K562 (cell line): Measurements from ENCODE around the gene HEATR1. TPM values are rescaled to one million over a fixed set of nuclear protein-coding genes. Genes with fewer than 3 reads are reported as not detected.
A peak's percentile ranks its signal among the peaks of the same experiment; 100 is the strongest.

ENCODE experiments used
- ATAC-seq: fragments of 200-7000 bp; cut with Tn5 transposase; 3 replicates; pipeline ENCODE4 v1.9.1; 2020; ENCODE audit warnings: moderate library complexity
- BruUV-seq: library from RNA; stranded (reverse); fragments of 400-500 nt; replicated peaks from 2 replicates; lab custom pipeline; 2021; lab: Mats Ljungman, UMichigan
- CTCF ChIA-PET: fragments of 300-600 bp; formaldehyde crosslinking; extraction: SDS; loops from one replicate; lab custom pipeline; 2021; ENCODE audit warnings: low intra/inter-chr PET ratio; lab: Yijun Ruan, JAX
- POLR2A ChIA-PET: fragments of 300-600, 350-650 bp; sonication (Branson Sonifier 250); formaldehyde crosslinking; extraction: SDS; loops from one replicate; lab custom pipeline; 2021; ENCODE audit warnings: antibody characterized with exemption, inconsistent platforms; lab: Yijun Ruan, JAX
- DNase-seq, 4 experiments: peaks; one replicate each; pipeline versions ENCODE4 v3.0.0 to v3.0.0-alpha.2; 2011 to 2018; ENCODE audit warnings: low spot score in 3 of 4, mixed read lengths in 3 of 4; ENCODE audit errors: extremely low read depth in 1 of 4
- FAIRE-seq: peaks from 2 replicates; lab custom pipeline; 2011; peaks lifted over from hg19 to GRCh38; lab: Jason Lieb, UNC
- H2AFZ ChIP-seq: 2 replicates; pipeline ENCODE4 v1.6.0; 2011; ENCODE audit warnings: low read depth, low read length, control low read depth, inconsistent platforms
- H3K27ac ChIP-seq: fragments of 200-600 bp; 3 replicates; pipeline ENCODE4 v1.8.0; 2011; ENCODE audit warnings: low read depth, mild to moderate bottlenecking, control low read depth, inconsistent platforms, low read length, moderate library complexity, mixed read lengths; ENCODE audit errors: extremely low read depth
- H3K27me3 ChIP-seq, 2 experiments: fragments of 300-600 bp in 1 of 2; 2 replicates in 1 of 2; 3 replicates in 1 of 2; pipeline versions ENCODE4 v1.6.0 to v1.8.0; 2011; ENCODE audit warnings: inconsistent platforms in 2 of 2, low read length in 2 of 2, mild to moderate bottlenecking in 1 of 2, mixed read lengths in 1 of 2, moderate library complexity in 1 of 2; ENCODE audit not compliant: control insufficient read depth in 2 of 2, insufficient read depth in 2 of 2
- H3K36me3 ChIP-seq: fragments of 300-600 bp; 3 replicates; pipeline ENCODE4 v1.8.0; 2011; ENCODE audit warnings: mild to moderate bottlenecking, low read length, inconsistent platforms; ENCODE audit not compliant: control insufficient read depth, insufficient read depth
- H3K4me1 ChIP-seq, 2 experiments: fragments of 200-600 bp in 1 of 2; replicated peaks in 1 of 2; 2 replicates in 1 of 2; 3 replicates in 1 of 2; pipeline versions ENCODE4 v1.5.1 to v1.8.0; 2011; ENCODE audit warnings: inconsistent platforms in 2 of 2, low read length in 2 of 2, mild to moderate bottlenecking in 1 of 2, mixed read lengths in 1 of 2, moderate library complexity in 1 of 2; ENCODE audit not compliant: control insufficient read depth in 2 of 2, insufficient read depth in 2 of 2
- H3K4me2 ChIP-seq: 2 replicates; pipeline ENCODE4 v1.6.1; 2011; ENCODE audit warnings: low read length, control low read depth, inconsistent platforms, mixed read lengths; ENCODE audit not compliant: insufficient read depth
- H3K4me3 ChIP-seq: fragments of 200-600 bp; sonication (generic), shearing (Covaris generic); 2 replicates; pipeline ENCODE4 v1.5.1; 2016; ENCODE audit warnings: control low read depth, inconsistent platforms
- H3K79me2 ChIP-seq: fragments of 200-600 bp; 3 replicates; pipeline ENCODE4 v1.8.0; 2011; ENCODE audit warnings: low read length, inconsistent platforms; ENCODE audit not compliant: control insufficient read depth, insufficient read depth
- H3K9ac ChIP-seq, 2 experiments: 2 replicates each; pipeline versions ENCODE4 v1.6.0 to v1.6.1; 2011; ENCODE audit warnings: low read depth in 2 of 2, low read length in 2 of 2, control low read depth in 1 of 2, inconsistent platforms in 1 of 2, mild to moderate bottlenecking in 1 of 2, mixed read lengths in 1 of 2; ENCODE audit not compliant: insufficient read depth in 1 of 2
- H3K9me1 ChIP-seq: one replicate; pipeline ENCODE4 v1.6.0; 2011; ENCODE audit warnings: inconsistent platforms, mild to moderate bottlenecking, low read length, moderate library complexity; ENCODE audit not compliant: control insufficient read depth, insufficient read depth
- H3K9me3 ChIP-seq: replicated peaks from 2 replicates; pipeline ENCODE4 v1.5.1; 2011; ENCODE audit warnings: low read depth, low read length, inconsistent platforms; ENCODE audit not compliant: control insufficient read depth, insufficient read depth
- H4K20me1 ChIP-seq: replicated peaks from 2 replicates; pipeline ENCODE4 v1.6.1; 2011; ENCODE audit warnings: low read length, inconsistent platforms, mixed read lengths; ENCODE audit not compliant: control insufficient read depth, insufficient read depth
- BRD9 ChIP-seq: fragments of 450-650 bp; IDR thresholded peaks from 2 replicates; pipeline ENCODE4 v1.6.1; 2018; ENCODE audit warnings: low read depth; ENCODE audit not compliant: partially characterized antibody
- FOSL1 ChIP-seq: fragments of 200-800 bp; sonication (Bioruptor generic); conservative IDR thresholded peaks from 2 replicates; pipeline ENCODE4 v1.6.1; 2016; ENCODE audit warnings: missing genetic modification characterization, missing compliant biosample characterization
- GTF2E2 ChIP-seq: fragments of 200-800 bp; sonication (Bioruptor generic); IDR thresholded peaks from 2 replicates; pipeline ENCODE4 v1.6.1; 2016; ENCODE audit warnings: missing genetic modification characterization, missing compliant biosample characterization
- HOXB6 ChIP-seq: fragments of 250-450 bp; sonication (Bioruptor Pico); IDR thresholded peaks from 2 replicates; pipeline ENCODE4 v1.5.1; 2022; ENCODE audit warnings: mild to moderate bottlenecking, borderline replicate concordance
- PPARD ChIP-seq: fragments of 250-450 bp; sonication (Bioruptor Pico); IDR thresholded peaks from 2 replicates; pipeline ENCODE4 v1.8.0; 2022; ENCODE audit warnings: inconsistent platforms, mild to moderate bottlenecking, moderate library complexity
- RFX1 ChIP-seq: fragments of 450-650 bp; IDR thresholded peaks from 2 replicates; pipeline ENCODE4 v1.6.1; 2016; ENCODE audit warnings: mild to moderate bottlenecking, moderate library complexity
- SLC30A9 ChIP-seq: fragments of 250-450 bp; sonication (Bioruptor Pico); IDR thresholded peaks from 2 replicates; pipeline ENCODE4 v1.8.0; 2022; ENCODE audit warnings: mild to moderate bottlenecking, moderate library complexity
- SMARCA5 ChIP-seq: fragments of 450-650 bp; IDR thresholded peaks from 2 replicates; pipeline ENCODE4 v1.6.1; 2016
- SMARCB1 ChIP-seq: IDR thresholded peaks from 2 replicates; pipeline ENCODE4 v1.6.1; 2011; ENCODE audit warnings: improper control_type of control experiment, low read depth; ENCODE audit not compliant: insufficient read length
- TSHZ1 ChIP-seq: fragments of 250-450 bp; sonication (Bioruptor Pico); IDR thresholded peaks from 2 replicates; pipeline ENCODE4 v1.4.0; 2020; ENCODE audit warnings: mild to moderate bottlenecking, moderate library complexity
- ZNF830 ChIP-seq: fragments of 250-450 bp; sonication (Bioruptor Pico); IDR thresholded peaks from 2 replicates; pipeline ENCODE4 v1.5.0; 2021; ENCODE audit warnings: mild to moderate bottlenecking
- WGBS: fragments of 100-300 bp; shearing (Covaris generic); methylation state at CpG from one replicate; pipeline ENCODE4 v1.1.6; 2016; ENCODE audit warnings: low coverage, mixed read lengths; ENCODE audit not compliant: insufficient coverage; ENCODE audit errors: missing lambda C conversion rate; 5-methylcytosine and 5-hydroxymethylcytosine counted together
- in situ Hi-C: fragments of 300-500 bp; cut with MboI; formaldehyde crosslinking; loops from 4 replicates; pipeline ENCODE4 v1.15.0; 2018; ENCODE audit warnings: inconsistent platforms, mixed read lengths
- intact Hi-C: fragments of 100-400 bp; cut with micrococcal nuclease; formaldehyde crosslinking; loops from 2 replicates; pipeline ENCODE4 v1.14.2; 2022
- polyA plus RNA-seq, 8 experiments: library from polyadenylated mRNA; depleted of rRNA in 4 of 8; stranded (reverse) in 5 of 8; unstranded in 3 of 8; fragments of >200 nt; fragmentation: Nextera tagmentation in 2 of 8; fragmentation: Illumina TruSeq in 1 of 8; extraction: Ambion mirVana in 2 of 8; extraction: Trizol in 1 of 8; gene quantifications; 2 replicates each; pipeline versions ENCODE4 v1.2.1 to v1.2.3, GENCODE V29; 2011 to 2014; ENCODE audit warnings: inconsistent platforms in 1 of 8, missing spikeins in 1 of 8
- total RNA-seq, 7 experiments: library from RNA; depleted of rRNA in 6 of 7; stranded (reverse); fragments of >200 nt in 6 of 7; fragmentation: Illumina TruSeq in 2 of 7; extraction: Trizol in 2 of 7; gene quantifications; 2 replicates each; pipeline versions ENCODE4 v1.2.1 to v1.2.3, GENCODE V29; 2011 to 2021; ENCODE audit warnings: low replicate concordance in 1 of 7

The HEATR1 gene
- total and polyA plus RNA-seq, 9 of the 15 experiments (the other 6 are each of a cell fraction or from before 2014, with no cell fraction given): 28.3 to 108 (median 50.9) TPM

GRCh38 chr1:236534151-236534651 lies 70.1 kb downstream of the HEATR1 start:
- in situ Hi-C loops (no loop called here), intact Hi-C loops (loop anchor here (5.0 kb wide), 1 partner anchor 42 kb away; no protein-coding TSS in a partner anchor)
- Histone ChIP-seq H3K79me2 (0 out of 3 replicates have a peak, but pooled peaks cover 3% of the 10 kb centered on the region), H3K27me3 (no peaks in the 10 kb centered on the region), H3K4me1 (peaks cover 16 to 22% of the 10 kb centered on the region in 2 experiments; a peak in 4 of 5 replicates), H3K36me3 (peaks cover 49% of the 10 kb centered on the region; the same call in 2 of the 3 replicates), H3K9ac (no peak overlapping the region), H3K27ac (no peak overlapping the region), H3K4me3 (no peak overlapping the region), H3K9me1 (no peaks in the 10 kb centered on the region), H3K9me3 (no peaks in the 10 kb centered on the region), H4K20me1 (peaks cover 7% of the 10 kb centered on the region), H2AFZ (no peak overlapping the region), H3K4me2 (no peak overlapping the region)
- 64% methylated on average over 4 of the region's 4 CpGs for WGBS
- TF ChIP-seq HOXB6 (CRISPR knock-in tag) (no peak), FOSL1 (tag) (peak; percentile 56; the same call in 1 of the 2 replicates), SMARCB1 (no peak)
- no peak for ATAC-seq
- no peak for FAIRE-seq
- no peak for DNase-seq
- ChIA-PET POLR2A (interaction anchor here (1.2 to 1.9 kb wide), 2 partner anchors 9 to 17 kb away, joined by 4 to 11 read pairs; no protein-coding TSS in a partner anchor), CTCF (no interaction called here)
- BruUV-seq: no TSS peak

- Histone ChIP-seq H4K20me1 (peaks cover 7% of the 10 kb centered on the region), H3K9ac (no peak overlapping the region; a peak in 1 of 4 replicates), H3K9me3 (no peaks in the 10 kb centered on the region), H3K4me3 (no peak overlapping the region), H3K4me2 (peak overlapping the region; percentile 17; the same call in 1 of the 2 replicates), H2AFZ (no peak overlapping the region), H3K36me3 (peaks cover 42% of the 10 kb centered on the region; the same call in 2 of the 3 replicates), H3K9me1 (no peaks in the 10 kb centered on the region), H3K27ac (no peak overlapping the region), H3K27me3 (no peaks in the 10 kb centered on the region), H3K4me1 (peaks cover 16 to 22% of the 10 kb centered on the region in 2 experiments; a peak in 4 of 5 replicates), H3K79me2 (0 out of 3 replicates have a peak, but pooled peaks cover 3% of the 10 kb centered on the region)
- FAIRE-seq (peak; percentile 87), ATAC-seq (peak; percentile 84), DNase-seq (peak; percentile 84 to 94 (median 86))
- ChIA-PET CTCF (interaction anchor here (2.2 kb wide), 1 partner anchor 429 kb away, joined by 9 read pairs; no protein-coding TSS in a partner anchor), POLR2A (no interaction called here)
- 1% methylated on average over 4 of the region's 4 CpGs for WGBS
- BruUV-seq: no TSS peak
- in situ Hi-C loops: no loop called here
- intact Hi-C loops: loop anchor here (5.0 kb wide), 1 partner anchor 41 kb away; no protein-coding TSS in a partner anchor
- no peak for TF ChIP-seq PPARD (CRISPR knock-in tag)
- no peak for TF ChIP-seq RFX1
- no peak for TF ChIP-seq ZNF830 (CRISPR knock-in tag)
- no peak for TF ChIP-seq GTF2E2 (tag)
- no peak for TF ChIP-seq BRD9
- no peak for TF ChIP-seq SLC30A9 (CRISPR knock-in tag)
- TF ChIP-seq TSHZ1 (CRISPR knock-in tag): no peak
- no peak for TF ChIP-seq SMARCA5
Measured at GRCh38 chr1:236532850-236533249, 71.5 kb downstream of the HEATR1 start.
